Ishikawa (cell line): Measurements from ENCODE around the gene TSPYL1.

Experiments
- NFIC ChIP-seq: IDR thresholded peaks from 2 replicates; pipeline ENCODE4 v1.6.1; 2012
- RAD21 ChIP-seq: IDR thresholded peaks from 2 replicates; pipeline ENCODE4 v1.6.1; 2012; ENCODE audit warnings: low read depth
- USF1 ChIP-seq: IDR thresholded peaks from 2 replicates; pipeline ENCODE4 v1.6.1; 2012

GRCh38 chr6:116277124-116277523 is 2.6 kb downstream of the TSPYL1 start:
- TF ChIP-seq NFIC, result no peak
- no peak for TF ChIP-seq USF1
- TF ChIP-seq RAD21, result no peak
